IPS DF 19.7 (cell line): ENCODE measurements around the gene EIF2B4.
A peak's percentile ranks its signal among the peaks of the same experiment; 100 is the strongest.

ENCODE experiments used
- DNase-seq: peaks from one replicate; pipeline ENCODE4 v3.0.0-alpha.2; 2013; ENCODE audit warnings: low read depth, low spot score

The EIF2B4 gene

GRCh38 chr2:27370026-27370815 lies at the start of gene EIF2B4, which contains the start of gene SNX17:
Gene EIF2B4 (minus strand): TSS chr2:27370338. CDS start chr2:27370314, 24 bp downstream.
Gene SNX17 (plus strand): TSS chr2:27370616. CDS start chr2:27370744, 128 bp downstream.
- peak; percentile 92 for DNase-seq

- DNase-seq: no peak
Measured at GRCh38 chr2:27416151-27416550, 46.0 kb upstream of the EIF2B4 start.

GRCh38 chr2:27412419-27413152 lies 42.4 kb upstream of the EIF2B4 start:
- DNase-seq: no peak

GRCh38 chr2:27409321-27410073 lies 39.4 kb upstream of the EIF2B4 start, which contains the start of gene PPM1G:
Gene PPM1G (minus strand): TSS chr2:27409591. CDS start chr2:27409422, 169 bp downstream.
- DNase-seq: peak; percentile 69

- DNase-seq: no peak
Measured at GRCh38 chr2:27408601-27409320, 38.6 kb upstream of the EIF2B4 start.

GRCh38 chr2:27407798-27408491 lies 37.8 kb upstream of the EIF2B4 start:
- peak; percentile 54 for DNase-seq

GRCh38 chr2:27400348-27401135 lies 30.4 kb upstream of the EIF2B4 start:
- DNase-seq: no peak

- DNase-seq: no peak
Measured at GRCh38 chr2:27398962-27399361, 28.8 kb upstream of the EIF2B4 start.

GRCh38 chr2:27393225-27393624 lies 23.1 kb upstream of the EIF2B4 start:
- DNase-seq: no peak

GRCh38 chr2:27390822-27391679 lies 20.9 kb upstream of the EIF2B4 start:
- no peak for DNase-seq

GRCh38 chr2:27381577-27382181 lies 11.5 kb upstream of the EIF2B4 start:
- no peak for DNase-seq

- peak; percentile 82 for DNase-seq
Measured at GRCh38 chr2:27380626-27381545, 10.7 kb upstream of the EIF2B4 start, which contains the start of gene ZNF513. Gene ZNF513 (minus strand): TSS chr2:27380734. CDS start chr2:27380526, 208 bp downstream.

- no peak for DNase-seq
Measured at GRCh38 chr2:27379836-27380625, 9.9 kb upstream of the EIF2B4 start.

GRCh38 chr2:27379383-27379835 lies 9.3 kb upstream of the EIF2B4 start:
- DNase-seq: no peak

GRCh38 chr2:27378809-27379290 lies 8.7 kb upstream of the EIF2B4 start:
- no peak for DNase-seq
